ENCODE measurements around the gene LCE1F. TPM values are rescaled to one million over a fixed set of nuclear protein-coding genes. Genes with fewer than 3 reads are reported as not detected.

LCE1F gene
- total RNA-seq, 1 experiment from 2014 or later, result not detected

DNA sequence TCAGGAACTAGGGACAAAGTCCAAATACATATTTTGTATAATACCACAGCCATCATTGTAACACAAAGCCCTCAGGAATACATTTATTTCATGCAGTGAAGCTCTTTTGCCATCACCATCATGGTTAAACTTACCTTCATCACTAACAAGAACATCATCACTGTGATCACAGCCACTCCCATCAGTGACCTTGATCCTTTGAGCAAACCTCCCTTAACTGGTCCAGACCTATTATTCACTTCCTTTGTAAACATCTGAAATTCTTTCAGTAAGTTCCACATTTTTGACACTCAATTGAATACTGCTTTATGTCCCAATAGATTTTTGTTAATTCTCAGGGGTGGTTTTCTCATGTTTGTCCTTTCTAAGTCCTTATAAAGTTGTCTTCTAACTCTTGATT is 33.3 kb upstream of the LCE1F start:
- H2AFZ ChIP-seq, result no peak overlapping the region
- CTCF ChIA-PET, result interaction anchor here (0.6 kb wide), 1 partner anchor 496 kb away, joined by 3 read pairs; no protein-coding TSS in a partner anchor
- H3K9me3 ChIP-seq (ENCODE audit: insufficient read depth, low read depth), result no peaks in the 10 kb centered on the region
- no peaks in the 10 kb centered on the region for H3K4me1 ChIP-seq (replicated peaks; ENCODE audit: insufficient read depth)
- H3K4me2 ChIP-seq, result no peak overlapping the region
- no peaks in the 10 kb centered on the region for H4K20me1 ChIP-seq (ENCODE audit: insufficient read depth)
- TF ChIP-seq, protein P1, sequence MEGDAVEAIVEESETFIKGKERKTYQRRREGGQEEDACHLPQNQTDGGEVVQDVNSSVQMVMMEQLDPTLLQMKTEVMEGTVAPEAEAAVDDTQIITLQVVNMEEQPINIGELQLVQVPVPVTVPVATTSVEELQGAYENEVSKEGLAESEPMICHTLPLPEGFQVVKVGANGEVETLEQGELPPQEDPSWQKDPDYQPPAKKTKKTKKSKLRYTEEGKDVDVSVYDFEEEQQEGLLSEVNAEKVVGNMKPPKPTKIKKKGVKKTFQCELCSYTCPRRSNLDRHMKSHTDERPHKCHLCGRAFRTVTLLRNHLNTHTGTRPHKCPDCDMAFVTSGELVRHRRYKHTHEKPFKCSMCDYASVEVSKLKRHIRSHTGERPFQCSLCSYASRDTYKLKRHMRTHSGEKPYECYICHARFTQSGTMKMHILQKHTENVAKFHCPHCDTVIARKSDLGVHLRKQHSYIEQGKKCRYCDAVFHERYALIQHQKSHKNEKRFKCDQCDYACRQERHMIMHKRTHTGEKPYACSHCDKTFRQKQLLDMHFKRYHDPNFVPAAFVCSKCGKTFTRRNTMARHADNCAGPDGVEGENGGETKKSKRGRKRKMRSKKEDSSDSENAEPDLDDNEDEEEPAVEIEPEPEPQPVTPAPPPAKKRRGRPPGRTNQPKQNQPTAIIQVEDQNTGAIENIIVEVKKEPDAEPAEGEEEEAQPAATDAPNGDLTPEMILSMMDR (conservative IDR thresholded peaks at IDR 0.05), result no peak
- TF ChIP-seq EZH2 (IDR thresholded peaks at IDR 0.05; ENCODE audit: low read depth), result no peak
- POLR2A ChIA-PET (ENCODE audit: unreplicated experiment), result no interaction called here
- H3K27ac ChIP-seq, result no peak overlapping the region
- no peaks in the 10 kb centered on the region for H3K79me2 ChIP-seq (ENCODE audit: low read depth)
- BruUV-seq (replicated peaks), result no TSS peak
- intact Hi-C loops (cut with micrococcal nuclease; ENCODE audit: unreplicated experiment), result no loop called here
- H3F3A ChIP-seq (ENCODE audit: insufficient read depth, low read depth), result no peaks in the 10 kb centered on the region
- H3K27me3 ChIP-seq (ENCODE audit: insufficient read depth, low read depth), result no peaks in the 10 kb centered on the region
- H3K4me3 ChIP-seq, result no peak overlapping the region
- H3K36me3 ChIP-seq (ENCODE audit: low read depth), result no peaks in the 10 kb centered on the region
- no peak for DNase-seq
- H3K9me2 ChIP-seq (ENCODE audit: insufficient read depth), result no peaks in the 10 kb centered on the region

DNA sequence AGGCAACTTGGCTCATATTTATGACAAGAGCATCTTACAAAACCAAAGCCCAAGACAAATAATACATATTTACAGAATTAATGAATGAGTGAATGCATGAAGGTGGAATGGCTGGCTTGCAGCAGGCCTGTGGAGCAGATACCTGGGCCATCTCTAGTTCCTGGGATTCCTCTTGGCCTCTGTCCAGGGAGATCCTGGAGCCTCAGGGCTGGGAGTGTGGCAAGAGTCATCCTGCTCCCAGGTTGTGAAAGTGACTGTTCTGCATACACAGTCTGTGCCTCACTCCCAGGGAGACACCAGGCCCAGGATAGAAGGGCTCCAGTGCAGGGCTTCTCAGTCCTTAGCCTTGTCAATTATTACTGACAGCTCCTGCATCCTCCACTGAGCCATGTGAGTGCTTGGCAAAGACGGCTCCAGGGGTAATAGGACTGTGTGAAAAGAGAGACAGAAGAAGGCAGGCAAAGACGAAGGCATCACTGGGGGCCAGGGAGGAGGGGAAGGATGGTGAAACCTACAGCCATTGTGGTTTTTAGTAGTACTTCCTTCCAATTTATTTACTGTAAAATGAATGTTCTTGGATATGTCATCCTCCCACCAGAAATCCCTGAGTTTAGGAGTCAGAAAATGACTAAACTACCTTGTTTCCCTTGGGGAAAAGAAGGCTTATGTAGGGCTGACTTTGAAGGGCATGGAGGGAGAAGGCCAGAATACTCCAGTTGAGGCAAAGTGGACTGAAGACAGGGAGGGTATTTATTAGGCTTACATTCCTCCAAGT is 31.4 kb upstream of the LCE1F start:
- CTCF ChIA-PET, result no interaction called here
- Histone ChIP-seq H3K4me3 (no peak overlapping the region), H3K9me2 (ENCODE audit: insufficient read depth) (no peaks in the 10 kb centered on the region), H3K27ac (no peak overlapping the region), H3F3A (ENCODE audit: insufficient read depth, low read depth) (no peaks in the 10 kb centered on the region), H3K27me3 (ENCODE audit: insufficient read depth, low read depth) (no peaks in the 10 kb centered on the region), H3K4me2 (no peak overlapping the region), H2AFZ (no peak overlapping the region), H3K4me1 (replicated peaks; ENCODE audit: insufficient read depth) (no peaks in the 10 kb centered on the region), H3K79me2 (ENCODE audit: low read depth) (no peaks in the 10 kb centered on the region), H3K36me3 (ENCODE audit: low read depth) (no peaks in the 10 kb centered on the region), H4K20me1 (ENCODE audit: insufficient read depth) (no peaks in the 10 kb centered on the region), H3K9me3 (ENCODE audit: insufficient read depth, low read depth) (no peaks in the 10 kb centered on the region)
- no TSS peak for BruUV-seq (replicated peaks)
- POLR2A ChIA-PET (ENCODE audit: unreplicated experiment), result no interaction called here
- TF ChIP-seq, protein P1 (conservative IDR thresholded peaks at IDR 0.05), result no peak
- no peak for TF ChIP-seq EZH2 (IDR thresholded peaks at IDR 0.05; ENCODE audit: low read depth)
- DNase-seq, result no peak
- intact Hi-C loops (cut with micrococcal nuclease; ENCODE audit: unreplicated experiment), result no loop called here

DNA sequence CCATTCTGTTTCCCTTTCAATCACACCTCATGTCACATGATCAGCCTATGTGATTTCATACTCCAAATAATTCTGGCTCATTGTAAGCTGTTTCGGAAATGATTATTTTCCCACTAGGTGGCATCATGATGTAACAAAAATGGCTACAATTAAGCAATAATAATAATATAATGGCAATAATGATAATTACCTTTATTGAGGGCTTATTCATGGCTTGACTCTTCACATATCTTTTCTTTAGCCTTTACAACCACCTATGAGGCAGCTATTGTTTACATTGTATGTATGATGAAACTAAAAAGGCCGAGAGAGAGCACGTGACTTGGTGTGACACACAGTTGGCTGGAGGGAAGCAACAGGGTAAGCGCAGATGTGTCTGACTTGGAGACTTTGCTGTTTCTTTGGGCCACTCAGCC is 29.6 kb upstream of the LCE1F start:
- no peaks in the 10 kb centered on the region for H3K9me2 ChIP-seq (ENCODE audit: insufficient read depth)
- CTCF ChIA-PET, result no interaction called here
- POLR2A ChIA-PET (ENCODE audit: unreplicated experiment), result no interaction called here
- no peaks in the 10 kb centered on the region for H3F3A ChIP-seq (ENCODE audit: insufficient read depth, low read depth)
- H3K27ac ChIP-seq, result no peak overlapping the region
- BruUV-seq (replicated peaks), result no TSS peak
- no peaks in the 10 kb centered on the region for H3K27me3 ChIP-seq (ENCODE audit: insufficient read depth, low read depth)
- TF ChIP-seq, protein P1 (conservative IDR thresholded peaks at IDR 0.05), result peak; percentile 39; the same call in 1 of the 2 replicates
- TF ChIP-seq EZH2 (IDR thresholded peaks at IDR 0.05; ENCODE audit: low read depth), result no peak
- no peak for DNase-seq
- H4K20me1 ChIP-seq (ENCODE audit: insufficient read depth), result no peaks in the 10 kb centered on the region
- no peaks in the 10 kb centered on the region for H3K4me1 ChIP-seq (replicated peaks; ENCODE audit: insufficient read depth)
- H3K79me2 ChIP-seq (ENCODE audit: low read depth), result no peaks in the 10 kb centered on the region
- intact Hi-C loops (cut with micrococcal nuclease; ENCODE audit: unreplicated experiment), result no loop called here
- peak overlapping the region; percentile 28; the same call in 1 of the 2 replicates for H3K4me2 ChIP-seq
- no peaks in the 10 kb centered on the region for H3K36me3 ChIP-seq (ENCODE audit: low read depth)
- no peak overlapping the region for H3K4me3 ChIP-seq
- no peak overlapping the region for H2AFZ ChIP-seq
- no peaks in the 10 kb centered on the region for H3K9me3 ChIP-seq (ENCODE audit: insufficient read depth, low read depth)

Data from PC-9 (cell line).